Upper lobe of right lung (tissue), 1 donor: ENCODE data around the gene IGFL2. TPM values are rescaled to one million over a fixed set of nuclear protein-coding genes. Genes with fewer than 3 reads are reported as not detected.

ENCODE experiments used
- ATAC-seq: fragments of 200-7000 bp; cut with Tn5 transposase; one replicate; pipeline ENCODE4 v1.9.1; 2020; ENCODE audit warnings: mild to moderate bottlenecking, moderate library complexity
- DNase-seq: peaks from one replicate; pipeline ENCODE4 v3.0.0-alpha.2; 2020
- H3K27ac ChIP-seq: fragments of 200-600 bp; one replicate; pipeline ENCODE4 v1.8.0; 2022
- H3K27me3 ChIP-seq: fragments of 200-600 bp; one replicate; pipeline ENCODE4 v1.8.0; 2022; ENCODE audit warnings: mild to moderate bottlenecking
- H3K36me3 ChIP-seq: fragments of 200-600 bp; one replicate; pipeline ENCODE4 v1.8.0; 2022
- H3K4me1 ChIP-seq: fragments of 200-600 bp; one replicate; pipeline ENCODE4 v1.8.0; 2022
- H3K4me3 ChIP-seq: fragments of 200-600 bp; one replicate; pipeline ENCODE4 v1.8.0; 2022; ENCODE audit warnings: mild to moderate bottlenecking
- H3K9me3 ChIP-seq: fragments of 200-600 bp; one replicate; pipeline ENCODE4 v1.8.0; 2022
- CTCF ChIP-seq: fragments of 200-600 bp; IDR thresholded peaks from one replicate; pipeline ENCODE4 v1.8.0; 2022; ENCODE audit warnings: antibody characterized with exemption
- intact Hi-C: fragments of 100-400 bp; cut with DNase I; formaldehyde crosslinking; loops from one replicate; pipeline ENCODE4 v1.11.0; 2022
- total RNA-seq: library from RNA; stranded (reverse); fragmentation: NEBNext Ultra II Directional; extraction: Animal tissue kit (Norgen Biotek cat#: 25700); gene quantifications from one replicate; pipeline ENCODE4 v1.2.1, GENCODE V29; 2021
- donor health status: DM: no; HTN: yes; CAD: no; lungs with severe emphysema.

IGFL2 gene
- total RNA-seq, 1 donor from 2014 or later: not detected

- ATAC-seq (no peak), DNase-seq (no peak)
- no peaks in the 10 kb centered on the region for H3K4me1 ChIP-seq
- intact Hi-C loops: no loop called here
- no peak overlapping the region for H3K27ac ChIP-seq
- TF ChIP-seq CTCF: no peak
- no peaks in the 10 kb centered on the region for H3K9me3 ChIP-seq
- H3K36me3 ChIP-seq: no peaks in the 10 kb centered on the region
- peaks cover 6% of the 10 kb centered on the region for H3K27me3 ChIP-seq
- H3K4me3 ChIP-seq: no peak overlapping the region
Measured at GRCh38 chr19:46198756-46199155, 50.7 kb downstream of the IGFL2 start.

GRCh38 chr19:46201454-46202310 is 53.6 kb downstream of the IGFL2 start:
- no peaks in the 10 kb centered on the region for H3K4me1 ChIP-seq
- H3K27me3 ChIP-seq: peaks cover 2% of the 10 kb centered on the region
- no peak for TF ChIP-seq CTCF
- intact Hi-C loops: no loop called here
- H3K36me3 ChIP-seq: no peaks in the 10 kb centered on the region
- ATAC-seq: no peak
- no peak overlapping the region for H3K27ac ChIP-seq
- no peak overlapping the region for H3K4me3 ChIP-seq
- DNase-seq: no peak
- H3K9me3 ChIP-seq: no peaks in the 10 kb centered on the region

- no peak for ATAC-seq
- DNase-seq: no peak
- H3K9me3 ChIP-seq: no peaks in the 10 kb centered on the region
- intact Hi-C loops: no loop called here
- no peaks in the 10 kb centered on the region for H3K4me1 ChIP-seq
- TF ChIP-seq CTCF: no peak
- no peak overlapping the region for H3K27ac ChIP-seq
- H3K4me3 ChIP-seq: no peak overlapping the region
- H3K27me3 ChIP-seq: no peaks in the 10 kb centered on the region
- H3K36me3 ChIP-seq: no peaks in the 10 kb centered on the region
Measured at GRCh38 chr19:46202426-46202825, 54.4 kb downstream of the IGFL2 start.

DNA sequence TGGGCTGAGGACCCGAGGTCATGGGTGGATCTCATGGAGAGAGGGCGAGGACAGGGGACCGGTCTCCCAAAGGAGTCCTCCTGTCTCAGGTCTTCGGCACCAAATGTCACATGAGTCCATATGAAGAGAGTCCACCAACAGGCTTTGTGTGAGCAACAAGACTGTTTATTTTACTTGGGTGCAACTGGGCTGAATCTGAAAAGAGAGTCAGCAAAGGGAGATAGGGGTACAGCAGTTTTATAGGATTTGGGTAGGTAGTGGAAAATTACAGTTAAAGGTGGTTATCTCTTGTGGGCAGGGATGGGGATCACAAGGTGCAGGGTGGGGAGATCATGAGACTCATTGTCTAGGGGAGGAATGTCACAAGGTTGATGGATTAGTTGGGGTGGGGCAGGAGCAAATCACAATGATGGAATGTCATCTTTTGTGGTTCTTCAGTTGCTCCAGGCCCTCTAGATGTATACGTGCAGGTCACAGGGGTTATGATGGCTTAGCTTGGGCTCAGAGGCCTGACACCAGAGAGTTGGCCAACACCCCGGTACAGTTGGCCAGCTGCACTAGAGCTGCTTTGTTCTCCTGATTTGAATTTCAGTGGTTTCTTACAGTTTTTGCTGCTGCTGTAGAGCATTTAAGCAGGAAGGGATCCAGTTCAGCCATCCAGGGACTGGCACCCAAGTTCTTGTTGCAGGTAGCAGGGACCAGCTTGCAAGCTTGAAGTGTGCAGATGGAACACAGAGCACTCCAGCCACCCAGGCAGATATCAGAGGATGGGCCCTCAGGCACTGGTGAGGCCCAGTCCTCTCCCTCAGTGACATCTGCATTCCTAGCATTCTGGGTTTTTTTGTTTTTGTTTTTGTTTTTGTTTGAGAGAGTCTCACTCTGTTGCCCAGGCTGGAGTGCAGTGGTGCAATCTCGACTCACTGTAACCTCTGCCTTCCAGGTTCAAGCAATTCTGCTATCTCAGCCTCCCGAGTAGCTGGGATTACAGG is 55.1 kb downstream of the IGFL2 start:
- intact Hi-C loops: no loop called here

DNA sequence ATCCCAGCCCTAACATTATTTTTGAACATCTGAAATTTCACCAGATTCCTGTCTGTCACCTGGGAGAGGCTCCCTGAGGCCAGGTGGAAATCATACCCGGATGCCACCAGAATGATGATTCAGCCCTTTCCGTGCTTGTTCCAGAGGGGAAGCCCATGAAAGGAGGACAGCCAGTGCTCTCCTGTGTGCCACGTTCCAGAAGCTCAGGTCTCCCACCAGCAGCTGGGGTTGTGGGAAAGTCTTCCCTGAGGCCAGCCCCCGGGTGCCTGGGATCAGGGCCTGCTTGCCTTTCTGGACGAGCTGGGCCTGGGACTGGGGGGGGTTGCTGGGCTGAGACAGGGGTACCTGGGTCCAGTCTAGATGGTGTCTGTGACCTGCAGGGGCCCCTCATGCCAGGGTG is 56.0 kb downstream of the IGFL2 start:
- no peaks in the 10 kb centered on the region for H3K27me3 ChIP-seq
- DNase-seq (no peak), ATAC-seq (no peak)
- no peaks in the 10 kb centered on the region for H3K4me1 ChIP-seq
- no peak overlapping the region for H3K27ac ChIP-seq
- no peaks in the 10 kb centered on the region for H3K36me3 ChIP-seq
- no peak overlapping the region for H3K4me3 ChIP-seq
- H3K9me3 ChIP-seq: no peaks in the 10 kb centered on the region
- TF ChIP-seq CTCF: no peak
- intact Hi-C loops: no loop called here

More for the DNA sequence above, 55.1 kb downstream of the IGFL2 start:
- ATAC-seq: no peak
- Histone ChIP-seq H3K36me3 (no peaks in the 10 kb centered on the region), H3K4me3 (no peak overlapping the region), H3K27me3 (no peaks in the 10 kb centered on the region), H3K27ac (no peak overlapping the region), H3K4me1 (no peaks in the 10 kb centered on the region), H3K9me3 (no peaks in the 10 kb centered on the region)
- TF ChIP-seq CTCF: no peak
- no peak for DNase-seq
